DMS53 treated with DMSO at 0.1 percent for 48 hours (cell line): Measurements from ENCODE around the gene UGT1A8.

Source experiments
- DNase-seq: peaks from one replicate; lab custom pipeline; 2025; ENCODE audit not compliant: unreplicated experiment; lab: John Stamatoyannopoulos, UW

Gene UGT1A8

DNA sequence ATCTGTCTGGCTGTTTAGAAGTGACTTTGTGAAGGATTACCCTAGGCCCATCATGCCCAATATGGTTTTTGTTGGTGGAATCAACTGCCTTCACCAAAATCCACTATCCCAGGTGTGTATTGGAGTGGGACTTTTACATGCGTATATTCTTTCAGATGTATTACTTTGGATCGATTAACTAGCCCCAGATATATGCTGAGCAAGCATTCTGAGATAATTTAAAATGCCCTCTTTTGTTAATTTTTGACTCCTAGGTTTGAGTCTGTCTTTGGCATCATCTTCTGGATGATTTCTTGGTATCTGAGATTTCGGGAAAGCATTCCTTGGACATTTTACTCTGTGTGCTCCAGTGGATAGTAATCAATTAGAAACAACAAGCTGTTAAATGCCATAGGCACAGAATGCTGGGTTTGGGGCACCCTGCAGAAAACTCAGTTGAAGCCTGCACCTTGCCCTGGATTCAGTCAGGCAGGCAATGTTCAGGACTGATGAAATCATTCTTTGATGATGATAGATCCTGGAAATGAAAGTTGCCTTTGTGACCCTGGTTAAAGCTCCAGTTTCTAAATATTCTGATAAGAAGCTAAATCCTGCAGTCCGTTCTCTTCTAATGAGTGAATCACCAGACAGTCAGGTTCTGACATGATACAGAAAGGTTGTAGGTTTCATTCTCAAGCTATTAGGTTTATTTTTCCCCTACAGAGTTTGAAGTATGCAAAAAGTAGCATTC, 143.8 kb downstream of the UGT1A8 start:
- no peak for DNase-seq

DNA sequence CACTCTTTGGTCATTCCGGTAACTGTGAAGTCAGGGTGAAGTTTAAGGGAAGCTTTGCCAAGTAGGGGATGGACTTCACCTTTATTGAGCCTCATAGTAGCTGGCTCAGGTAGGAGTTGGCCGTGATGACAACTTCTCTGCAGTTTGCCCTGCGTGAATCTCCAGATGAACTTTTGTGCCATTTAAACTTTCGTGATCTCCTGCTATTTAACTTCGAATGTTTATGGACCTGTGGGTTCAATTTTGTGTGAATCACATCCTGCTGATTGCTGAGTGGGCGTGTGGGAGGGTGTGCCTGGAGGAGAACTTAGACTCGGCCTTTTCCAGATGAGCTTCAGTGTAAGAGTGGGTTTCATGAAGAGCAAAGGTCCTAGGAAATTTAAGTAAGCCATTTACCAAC, 146.8 kb downstream of the UGT1A8 start:
- no peak for DNase-seq

DNA sequence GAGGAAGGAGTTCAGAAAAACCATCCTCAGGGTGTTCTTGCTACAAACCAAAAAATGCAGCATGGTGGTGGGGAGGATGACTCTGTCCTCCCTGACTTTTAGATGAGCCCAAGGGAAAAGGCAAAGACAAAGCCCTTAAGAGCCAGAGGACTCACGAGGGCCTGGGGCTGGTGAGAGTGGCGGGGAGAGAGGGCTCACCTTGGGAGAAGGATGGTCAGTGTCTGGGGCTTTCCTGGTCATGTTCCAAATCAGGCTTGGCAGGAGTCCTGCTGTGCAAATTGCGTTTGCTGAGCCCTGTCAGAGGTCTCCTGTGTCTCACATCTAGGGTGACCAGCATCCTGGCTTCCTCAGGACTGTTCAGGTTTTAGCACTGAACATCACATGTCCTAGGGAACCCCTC, 147.3 kb downstream of the UGT1A8 start:
- no peak for DNase-seq

DNA sequence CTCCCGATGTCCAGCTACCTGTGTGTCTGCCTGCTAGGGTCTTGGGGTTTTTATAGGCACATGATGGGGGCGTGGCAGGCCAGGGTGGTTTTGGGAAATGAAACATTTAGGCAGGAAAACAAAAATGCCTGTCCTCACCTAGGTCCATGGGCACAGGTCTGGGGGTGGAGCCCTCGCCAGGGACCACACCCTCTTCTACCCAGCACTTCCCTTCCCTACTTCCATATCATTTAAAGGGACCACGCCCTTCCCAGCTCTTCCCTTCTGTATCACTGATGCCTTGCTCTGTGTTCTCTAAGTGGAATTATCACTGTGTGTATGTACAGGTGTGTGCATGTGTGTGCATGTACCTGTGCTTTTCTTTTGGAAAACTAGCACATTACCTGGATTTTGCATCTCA, 149.0 kb downstream of the UGT1A8 start:
- no peak for DNase-seq

GRCh38 chr2:233768076-233768475, 150.6 kb downstream of the UGT1A8 start:
- DNase-seq: no peak

- no peak for DNase-seq
Observed at GRCh38 chr2:233769260-233769659, 151.8 kb downstream of the UGT1A8 start.

DNA sequence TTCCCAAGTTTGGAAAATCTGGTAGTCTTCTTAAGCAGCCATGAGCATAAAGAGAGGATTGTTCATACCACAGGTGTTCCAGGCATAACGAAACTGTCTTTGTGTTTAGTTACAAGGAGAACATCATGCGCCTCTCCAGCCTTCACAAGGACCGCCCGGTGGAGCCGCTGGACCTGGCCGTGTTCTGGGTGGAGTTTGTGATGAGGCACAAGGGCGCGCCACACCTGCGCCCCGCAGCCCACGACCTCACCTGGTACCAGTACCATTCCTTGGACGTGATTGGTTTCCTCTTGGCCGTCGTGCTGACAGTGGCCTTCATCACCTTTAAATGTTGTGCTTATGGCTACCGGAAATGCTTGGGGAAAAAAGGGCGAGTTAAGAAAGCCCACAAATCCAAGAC, 154.7 kb downstream of the UGT1A8 start:
- DNase-seq: no peak

- DNase-seq: no peak
Observed at GRCh38 chr2:233772583-233772982, 155.2 kb downstream of the UGT1A8 start.

GRCh38 chr2:233773854-233774253, 156.4 kb downstream of the UGT1A8 start:
- no peak for DNase-seq

DNA sequence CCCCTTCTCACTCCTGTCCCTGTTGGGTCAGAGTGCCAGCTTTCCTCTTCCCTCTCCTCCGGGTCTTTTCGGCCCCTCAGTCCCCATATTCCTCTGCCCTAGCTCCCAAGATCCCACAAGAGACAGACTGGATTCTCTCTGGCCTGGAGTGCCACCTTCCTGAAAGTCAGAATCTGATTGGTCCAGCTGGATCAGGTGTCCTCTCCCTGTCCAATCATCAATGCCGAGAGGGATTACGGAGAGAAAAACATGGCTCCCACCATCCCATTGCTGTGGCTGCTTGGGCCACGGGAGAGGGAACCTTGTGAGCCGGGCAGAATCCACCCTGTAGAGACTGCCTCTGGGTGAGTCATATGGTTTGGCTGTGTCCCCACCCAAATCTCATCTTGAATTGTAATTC, 158.0 kb downstream of the UGT1A8 start:
- DNase-seq: no peak

DNA sequence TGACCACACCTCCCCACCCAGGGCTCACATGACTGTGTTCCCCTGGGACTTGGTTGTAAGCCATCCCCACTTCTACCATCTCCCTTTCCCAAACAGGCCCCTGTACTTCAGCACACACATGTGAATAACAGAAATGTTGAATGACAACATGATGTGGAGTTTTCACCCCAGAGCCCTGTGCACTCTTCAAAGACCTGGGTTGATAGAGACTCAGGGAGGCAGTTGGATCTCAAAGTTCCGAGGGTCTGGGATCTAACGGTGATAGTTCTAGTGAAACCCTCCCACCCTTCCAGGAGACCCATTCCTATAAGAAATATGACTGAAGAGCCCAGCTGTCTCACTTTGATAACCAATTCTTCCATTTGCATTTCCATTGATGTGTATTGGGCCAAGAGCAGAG, 160.6 kb downstream of the UGT1A8 start, which contains the start of gene MROH2A:
Gene MROH2A, plus strand, starts transcription at position 301 of the 400 bp plus-strand sequence. CDS start 1,029 bp downstream, outside the sequence.
- DNase-seq: no peak

DNA sequence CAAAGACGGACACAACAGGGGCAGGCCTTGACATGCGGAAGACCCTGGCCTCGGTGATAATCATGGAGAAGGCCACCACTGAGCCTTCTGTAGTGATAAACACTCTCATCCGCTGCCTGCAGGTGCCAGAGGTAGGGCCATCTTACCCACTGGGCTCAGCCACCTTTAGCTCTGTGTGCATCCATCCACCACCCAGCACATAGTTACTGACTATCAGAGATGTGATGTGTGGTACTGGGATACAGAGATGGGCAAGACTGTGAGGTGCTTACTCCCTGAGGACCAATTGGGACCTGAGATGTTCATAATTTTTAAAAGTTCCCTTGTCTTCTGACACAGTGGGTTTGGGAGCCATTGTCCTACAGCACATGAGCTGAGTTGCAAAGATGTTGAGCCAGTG, 162.3 kb downstream of the UGT1A8 start:
- DNase-seq: no peak

DNA sequence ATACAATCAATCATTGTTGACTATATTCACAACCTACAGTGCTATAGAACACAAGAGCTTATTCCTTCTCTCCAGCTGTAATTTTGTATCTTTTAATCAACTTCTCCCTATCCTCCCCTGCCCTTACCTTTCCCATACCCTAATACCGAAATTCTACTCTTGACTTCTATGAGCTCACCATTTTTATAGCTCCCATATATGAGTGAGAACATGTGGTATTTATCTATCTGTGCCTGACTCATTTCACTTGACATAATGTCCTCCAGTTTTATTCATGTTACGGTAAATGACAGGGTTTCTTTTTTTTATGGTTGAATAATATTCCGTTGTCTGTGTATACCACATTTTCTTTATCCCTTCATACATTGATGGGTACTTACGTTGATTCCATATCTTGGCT, 163.3 kb downstream of the UGT1A8 start:
- no peak for DNase-seq

DNA sequence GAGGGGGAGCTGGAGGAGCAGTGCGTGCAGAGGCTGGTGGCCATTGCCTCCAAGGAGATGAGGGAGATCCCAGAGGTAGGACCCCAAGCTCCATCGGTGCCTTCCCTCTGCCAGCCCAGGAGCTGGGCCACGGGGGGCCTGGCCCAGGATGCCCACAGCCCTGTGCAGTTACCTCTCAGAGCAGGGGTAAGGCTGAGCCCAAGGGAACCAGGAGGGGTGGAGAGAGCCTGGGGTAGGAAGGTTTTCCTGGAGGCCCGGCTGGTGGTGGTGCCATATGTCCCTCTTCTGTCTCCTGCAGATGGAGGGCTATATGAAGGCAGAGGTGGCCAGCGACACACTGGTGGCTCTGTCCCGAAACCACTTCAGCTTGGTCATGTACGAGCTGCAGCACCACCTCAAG, 172.1 kb downstream of the UGT1A8 start:
- DNase-seq: no peak

GRCh38 chr2:233791151-233791882, 173.9 kb downstream of the UGT1A8 start:
- no peak for DNase-seq

GRCh38 chr2:233791883-233792329, 174.5 kb downstream of the UGT1A8 start:
- DNase-seq: peak; percentile 3

DNA sequence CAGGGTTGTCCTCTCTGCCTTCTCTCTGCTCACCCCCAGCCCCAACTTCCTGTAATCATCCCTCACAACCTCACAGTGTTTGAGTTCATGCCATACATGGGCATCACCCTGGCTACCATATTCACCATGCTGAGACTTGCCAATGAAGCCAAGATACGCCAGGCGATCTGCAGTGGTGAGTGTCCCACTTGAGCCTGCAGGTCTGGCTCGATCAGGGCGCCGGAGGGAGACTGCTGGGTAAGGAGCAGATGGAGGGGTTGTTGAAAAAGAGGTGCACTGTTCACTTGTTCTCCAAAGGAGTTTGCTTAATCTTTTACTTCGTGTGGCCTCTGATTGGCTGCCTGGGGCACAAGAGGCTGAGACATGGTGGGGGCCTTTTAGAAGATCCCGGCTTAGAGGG, 175.3 kb downstream of the UGT1A8 start:
- no peak for DNase-seq

DNA sequence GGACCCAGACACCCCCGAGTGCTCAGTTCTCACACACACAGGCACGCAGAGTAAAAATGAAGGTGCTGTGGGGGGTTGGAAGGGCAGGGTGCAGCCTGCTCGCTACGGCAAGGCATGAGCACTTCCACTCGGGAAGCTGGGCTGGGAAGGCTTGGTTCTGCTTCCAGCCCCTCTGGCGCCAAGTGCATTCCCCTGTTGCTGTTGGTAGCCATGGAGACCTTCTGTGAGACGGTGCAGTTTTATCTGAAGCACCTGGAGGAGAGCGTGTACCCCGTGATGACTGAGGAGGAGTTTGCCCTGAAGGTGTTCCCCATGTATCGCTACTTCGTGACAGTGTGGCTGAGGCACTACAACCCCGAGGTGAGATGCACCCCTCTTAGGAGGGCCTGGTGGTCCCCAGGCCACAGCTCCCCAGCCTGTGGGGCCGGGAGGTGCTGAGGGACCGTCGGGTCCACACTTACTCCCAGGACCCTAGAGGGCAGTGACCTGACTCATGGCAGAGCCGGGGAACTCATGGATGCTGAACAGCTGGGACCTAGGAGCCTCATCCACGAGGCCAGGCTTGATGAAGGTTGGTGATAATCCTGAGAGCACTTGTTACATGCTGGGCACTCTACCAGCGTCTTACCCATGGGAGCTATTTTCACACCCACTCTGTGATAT, 176.2 kb downstream of the UGT1A8 start:
- no peak for DNase-seq

GRCh38 chr2:233794128-233794658, 176.8 kb downstream of the UGT1A8 start:
- DNase-seq: no peak

DNA sequence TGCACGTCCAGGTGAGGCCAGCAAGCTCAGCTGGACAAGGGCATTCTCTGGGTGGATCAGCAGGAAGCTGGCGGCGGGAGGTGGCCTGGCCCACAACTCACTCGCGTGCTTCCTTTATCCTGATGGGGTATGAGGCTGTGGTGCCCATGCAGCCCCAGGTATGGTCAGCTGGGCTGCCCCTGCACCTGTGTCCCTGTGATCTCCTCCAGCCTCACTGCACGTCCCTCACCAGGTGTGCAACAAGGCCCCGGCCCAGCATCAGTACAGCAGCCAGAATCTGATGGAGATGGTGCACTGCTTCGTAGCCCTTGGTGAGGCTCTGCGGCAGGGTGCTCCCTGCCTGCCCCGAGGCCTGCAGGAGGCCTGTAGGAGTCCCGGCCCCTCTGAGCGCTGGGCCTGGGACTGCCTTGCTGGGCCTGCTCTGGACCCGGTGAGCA, 178.3 kb downstream of the UGT1A8 start:
- DNase-seq: no peak

GRCh38 chr2:233796254-233796653, 178.8 kb downstream of the UGT1A8 start:
- no peak for DNase-seq
